HG02938 (cell line): ENCODE data around the gene ANKS4B.
A peak's percentile ranks its signal among the peaks of the same experiment; 100 is the strongest.
"Not testable (repeated sequence)": the region's sequence is repeated elsewhere in the genome, so short reads cannot be mapped to it uniquely, and the experiment has no call there.

Experiments used
- ATAC-seq: cut with Tn5 transposase; IDR thresholded peaks from one replicate; pipeline ENCODE4 v1.9.1; 2021; ENCODE audit warnings: mild to moderate bottlenecking, moderate library complexity; ENCODE audit not compliant: unreplicated experiment

The ANKS4B gene

GRCh38 chr16:21262779-21263639, 29.5 kb downstream of the ANKS4B start:
- no peak for ATAC-seq

GRCh38 chr16:21263640-21264570, 30.4 kb downstream of the ANKS4B start:
- peak; percentile 84 for ATAC-seq

- no peak for ATAC-seq
Observed at GRCh38 chr16:21264571-21265036, 31.1 kb downstream of the ANKS4B start.

- ATAC-seq, result no peak
Observed at GRCh38 chr16:21265104-21265837, 31.8 kb downstream of the ANKS4B start.

- ATAC-seq, result no peak
Observed at GRCh38 chr16:21267298-21267697, 33.8 kb downstream of the ANKS4B start.

GRCh38 chr16:21268236-21268635, 34.7 kb downstream of the ANKS4B start:
- ATAC-seq, result no peak

GRCh38 chr16:21272253-21272652, 38.8 kb downstream of the ANKS4B start:
- no peak for ATAC-seq

- ATAC-seq, result not testable (repeated sequence)
Observed at GRCh38 chr16:21272763-21273162, 39.3 kb downstream of the ANKS4B start.

GRCh38 chr16:21274172-21274726, 40.8 kb downstream of the ANKS4B start:
- ATAC-seq, result no peak

- ATAC-seq, result no peak
Observed at GRCh38 chr16:21275529-21275928, 42.0 kb downstream of the ANKS4B start.

GRCh38 chr16:21276090-21276489, 42.6 kb downstream of the ANKS4B start:
- no peak for ATAC-seq

- ATAC-seq, result no peak
Observed at GRCh38 chr16:21277045-21277926, 43.8 kb downstream of the ANKS4B start.

- no peak for ATAC-seq
Observed at GRCh38 chr16:21277927-21278706, 44.6 kb downstream of the ANKS4B start, which contains the start of gene CRYM. TSS of gene CRYM (minus strand) at chr16:21278290. CDS start at chr16:21278251, 39 bp downstream.

GRCh38 chr16:21279501-21279900, 46.0 kb downstream of the ANKS4B start:
- no peak for ATAC-seq

GRCh38 chr16:21281698-21282389, 48.3 kb downstream of the ANKS4B start:
- ATAC-seq, result no peak

- ATAC-seq, result no peak
Observed at GRCh38 chr16:21283521-21284289, 50.2 kb downstream of the ANKS4B start.

GRCh38 chr16:21284414-21284813, 50.9 kb downstream of the ANKS4B start:
- no peak for ATAC-seq
